ENCODE results near the gene BOLA2B. TPM values are rescaled to one million over a fixed set of nuclear protein-coding genes. Genes with fewer than 3 reads are reported as not detected.
"Not testable (repeated sequence)": the region's sequence is repeated elsewhere in the genome, so short reads cannot be mapped to it uniquely, and the experiment has no call there.

The BOLA2B gene
- total and polyA plus RNA-seq, 5 donors from 2014 or later: 58.2 to 225 (median 190) TPM

- not testable (repeated sequence) for H3K4me1 ChIP-seq (ENCODE audit: control insufficient read depth, insufficient read depth, low read length, poor library complexity, severe bottlenecking); H3K27ac ChIP-seq (ENCODE audit: insufficient read depth, low read length, poor library complexity, severe bottlenecking); ATAC-seq (ENCODE audit: low read depth in 2 of 2); H3K27me3 ChIP-seq (ENCODE audit: control insufficient read depth, insufficient read depth, low read length); H3K36me3 Mint-ChIP-seq; H3K9me3 Mint-ChIP-seq; H3K4me3 ChIP-seq (ENCODE audit: low read depth, low read length); DNase-seq; H3K36me3 ChIP-seq (ENCODE audit: control insufficient read depth, insufficient read depth, low read length); H3K4me3 Mint-ChIP-seq; H3K27ac Mint-ChIP-seq; H3K27me3 Mint-ChIP-seq; H3K9me3 ChIP-seq (ENCODE audit: control insufficient read depth in 2 of 2, low read length in 2 of 2); H3K4me1 Mint-ChIP-seq
Measured at GRCh38 chr16:30199608-30200343, 6.3 kb upstream of the BOLA2B start.

- H3K4me3 Mint-ChIP-seq; H3K4me1 ChIP-seq (ENCODE audit: control insufficient read depth, insufficient read depth, low read length, poor library complexity, severe bottlenecking); H3K27ac Mint-ChIP-seq; H3K4me3 ChIP-seq (ENCODE audit: low read depth, low read length); H3K27ac ChIP-seq (ENCODE audit: insufficient read depth, low read length, poor library complexity, severe bottlenecking); H3K4me1 Mint-ChIP-seq; H3K27me3 Mint-ChIP-seq; DNase-seq; ATAC-seq (ENCODE audit: low read depth in 2 of 2); H3K27me3 ChIP-seq (ENCODE audit: control insufficient read depth, insufficient read depth, low read length); H3K36me3 Mint-ChIP-seq; H3K9me3 ChIP-seq (ENCODE audit: control insufficient read depth in 2 of 2, low read length in 2 of 2); H3K36me3 ChIP-seq (ENCODE audit: control insufficient read depth, insufficient read depth, low read length); H3K9me3 Mint-ChIP-seq: not testable (repeated sequence)
Measured at GRCh38 chr16:30199049-30199448, 5.6 kb upstream of the BOLA2B start, which contains the start of gene SULT1A3. SULT1A3 (plus strand) TSS chr16:30199255; CDS start chr16:30200729, 1,474 bp downstream.

GRCh38 chr16:30197001-30197400 is 3.5 kb upstream of the BOLA2B start:
- H3K36me3 ChIP-seq (ENCODE audit: control insufficient read depth, insufficient read depth, low read length); H3K27ac ChIP-seq (ENCODE audit: insufficient read depth, low read length, poor library complexity, severe bottlenecking); H3K9me3 ChIP-seq (ENCODE audit: control insufficient read depth in 2 of 2, low read length in 2 of 2); H3K4me3 ChIP-seq (ENCODE audit: low read depth, low read length); DNase-seq; H3K27ac Mint-ChIP-seq; H3K4me1 ChIP-seq (ENCODE audit: control insufficient read depth, insufficient read depth, low read length, poor library complexity, severe bottlenecking); H3K36me3 Mint-ChIP-seq; H3K4me1 Mint-ChIP-seq; ATAC-seq (ENCODE audit: low read depth in 2 of 2); H3K9me3 Mint-ChIP-seq; H3K27me3 Mint-ChIP-seq; H3K4me3 Mint-ChIP-seq; H3K27me3 ChIP-seq (ENCODE audit: control insufficient read depth, insufficient read depth, low read length): not testable (repeated sequence)

GRCh38 chr16:30194172-30194925 is 883 bp upstream of the BOLA2B start:
- H3K27me3 Mint-ChIP-seq; H3K27me3 ChIP-seq (ENCODE audit: control insufficient read depth, insufficient read depth, low read length); H3K36me3 Mint-ChIP-seq; H3K9me3 Mint-ChIP-seq; H3K36me3 ChIP-seq (ENCODE audit: control insufficient read depth, insufficient read depth, low read length); H3K9me3 ChIP-seq (ENCODE audit: control insufficient read depth in 2 of 2, low read length in 2 of 2); H3K4me3 ChIP-seq (ENCODE audit: low read depth, low read length); H3K27ac ChIP-seq (ENCODE audit: insufficient read depth, low read length, poor library complexity, severe bottlenecking); H3K4me1 Mint-ChIP-seq; H3K4me1 ChIP-seq (ENCODE audit: control insufficient read depth, insufficient read depth, low read length, poor library complexity, severe bottlenecking); H3K4me3 Mint-ChIP-seq; H3K27ac Mint-ChIP-seq: not testable (repeated sequence)
- ATAC-seq (ENCODE audit: low read depth in 2 of 2) (peak; percentile 70 to 72), DNase-seq (peak in 1 of 3 donors; percentile 13)

- H3K9me3 Mint-ChIP-seq; H3K4me1 ChIP-seq (ENCODE audit: control insufficient read depth, insufficient read depth, low read length, poor library complexity, severe bottlenecking); H3K4me3 ChIP-seq (ENCODE audit: low read depth, low read length); H3K27ac ChIP-seq (ENCODE audit: insufficient read depth, low read length, poor library complexity, severe bottlenecking); H3K27me3 Mint-ChIP-seq; H3K36me3 Mint-ChIP-seq; H3K9me3 ChIP-seq (ENCODE audit: control insufficient read depth in 2 of 2, low read length in 2 of 2); H3K4me3 Mint-ChIP-seq; H3K36me3 ChIP-seq (ENCODE audit: control insufficient read depth, insufficient read depth, low read length); H3K4me1 Mint-ChIP-seq; DNase-seq; H3K27me3 ChIP-seq (ENCODE audit: control insufficient read depth, insufficient read depth, low read length); H3K27ac Mint-ChIP-seq: not testable (repeated sequence)
- peak in 1 of 2 donors; percentile 6 for ATAC-seq (ENCODE audit: low read depth in 2 of 2)
Measured at GRCh38 chr16:30193098-30193497, 368 bp downstream of the BOLA2B start.

GRCh38 chr16:30191158-30191557 is 2.3 kb downstream of the BOLA2B start:
- not testable (repeated sequence) for H3K27ac Mint-ChIP-seq; H3K27ac ChIP-seq (ENCODE audit: insufficient read depth, low read length, poor library complexity, severe bottlenecking); H3K27me3 Mint-ChIP-seq; ATAC-seq (ENCODE audit: low read depth in 2 of 2); H3K27me3 ChIP-seq (ENCODE audit: control insufficient read depth, insufficient read depth, low read length); H3K9me3 Mint-ChIP-seq; H3K36me3 Mint-ChIP-seq; H3K9me3 ChIP-seq (ENCODE audit: control insufficient read depth in 2 of 2, low read length in 2 of 2); H3K4me3 ChIP-seq (ENCODE audit: low read depth, low read length); H3K4me3 Mint-ChIP-seq; DNase-seq
- Histone ChIP-seq H3K4me1 (ENCODE audit: control insufficient read depth, insufficient read depth, low read length, poor library complexity, severe bottlenecking) (peaks cover 23% of the 10 kb centered on the region), H3K36me3 (ENCODE audit: control insufficient read depth, insufficient read depth, low read length) (peaks cover 16% of the 10 kb centered on the region)
- H3K4me1 Mint-ChIP-seq: peaks cover 0 to 18% (median 9%) of the 10 kb centered on the region in 4 donors

- Histone ChIP-seq H3K27me3 (ENCODE audit: control insufficient read depth, insufficient read depth, low read length) (no peaks in the 10 kb centered on the region), H3K4me3 (ENCODE audit: low read depth, low read length) (no peak overlapping the region), H3K4me1 (ENCODE audit: control insufficient read depth, insufficient read depth, low read length, poor library complexity, severe bottlenecking) (peaks cover 40% of the 10 kb centered on the region), H3K9me3 (ENCODE audit: control insufficient read depth in 2 of 2, low read length in 2 of 2) (no peaks in the 10 kb centered on the region), H3K36me3 (ENCODE audit: control insufficient read depth, insufficient read depth, low read length) (peaks cover 22% of the 10 kb centered on the region), H3K27ac (ENCODE audit: insufficient read depth, low read length, poor library complexity, severe bottlenecking) (peak overlapping the region; percentile 90)
- Mint-ChIP-seq H3K4me3 (peak overlapping the region; percentile 33 to 99 (median 50)), H3K27ac (peak overlapping the region in 2 of 3 donors; percentile 32 to 97), H3K4me1 (peaks cover 0 to 23% (median 11%) of the 10 kb centered on the region in 4 donors), H3K9me3 (no peaks in the 10 kb centered on the region), H3K27me3 (peaks cover 7% of the 10 kb centered on the region), H3K36me3 (peaks cover 24% of the 10 kb centered on the region)
- no peak for ATAC-seq (ENCODE audit: low read depth in 2 of 2)
- DNase-seq: no peak
Measured at GRCh38 chr16:30187971-30188561, 5.4 kb downstream of the BOLA2B start.

All from CD4-positive, CD25-positive, alpha-beta regulatory T cell (primary cell).